H1 (cell line): ENCODE results near the gene CD276. TPM values are rescaled to one million over a fixed set of nuclear protein-coding genes. Genes with fewer than 3 reads are reported as not detected.

Experiments
- NRF1 ChIP-seq: IDR thresholded peaks from 2 replicates; pipeline ENCODE4 v1.6.1; 2011; ENCODE audit warnings: mild to moderate bottlenecking, low read depth, low read length, improper control_type of control experiment
- polyA plus RNA-seq, 7 experiments: library from polyadenylated mRNA; depleted of rRNA in 3 of 7; stranded (reverse) in 5 of 7; unstranded in 2 of 7; fragments of >200 nt in 5 of 7; fragments of 200-250 nt in 2 of 7; gene quantifications; 1 replicate in 5 of 7; 2 replicates in 1 of 7; 4 replicates in 1 of 7; pipeline versions ENCODE4 v1.2.1 to v1.2.3, GENCODE V29; 2011 to 2013; ENCODE audit warnings: missing spikeins in 2 of 7, mixed read lengths in 2 of 7
- total RNA-seq: library from RNA; stranded (reverse); fragmentation: NEBNext Ultra II Directional; extraction: Animal tissue kit (Norgen Biotek cat#: 25700); gene quantifications from 2 replicates; pipeline ENCODE4 v1.2.1, GENCODE V29; 2021
- TF ChIP-seq, protein P1 (sequence below): fragments of 300-600 bp; sonication (generic); IDR thresholded peaks from 2 replicates; pipeline ENCODE4 v1.7.1; 2012; ENCODE audit warnings: low read length, moderate library complexity, mild to moderate bottlenecking, inconsistent platforms; ENCODE audit not compliant: insufficient replicate concordance

CD276 gene
- total and polyA plus RNA-seq, 2 of the 8 experiments (the other 6 are each of a cell fraction or from before 2014, with no cell fraction given): 156 to 158 TPM

DNA sequence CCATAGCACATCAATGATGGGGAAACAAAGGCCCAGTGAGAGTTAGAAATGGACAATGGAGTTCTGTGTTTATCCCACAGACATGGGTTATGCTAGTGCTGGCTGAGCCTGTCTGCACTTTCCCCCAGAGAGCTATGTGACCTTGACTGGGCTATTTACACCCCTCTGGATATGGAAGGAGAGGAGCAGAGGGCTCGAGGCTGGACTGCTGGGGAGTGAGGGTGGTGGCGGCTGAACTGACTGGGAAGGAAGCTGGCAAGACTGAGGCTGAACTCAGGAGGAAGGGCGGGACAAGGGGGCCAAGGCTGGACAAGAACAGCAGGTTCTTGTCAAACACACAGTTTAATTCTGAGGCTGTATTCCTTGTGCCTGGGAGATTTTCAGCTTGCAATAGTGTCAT, 79.7 kb downstream of the CD276 start (continued):
- TF ChIP-seq, protein P1, sequence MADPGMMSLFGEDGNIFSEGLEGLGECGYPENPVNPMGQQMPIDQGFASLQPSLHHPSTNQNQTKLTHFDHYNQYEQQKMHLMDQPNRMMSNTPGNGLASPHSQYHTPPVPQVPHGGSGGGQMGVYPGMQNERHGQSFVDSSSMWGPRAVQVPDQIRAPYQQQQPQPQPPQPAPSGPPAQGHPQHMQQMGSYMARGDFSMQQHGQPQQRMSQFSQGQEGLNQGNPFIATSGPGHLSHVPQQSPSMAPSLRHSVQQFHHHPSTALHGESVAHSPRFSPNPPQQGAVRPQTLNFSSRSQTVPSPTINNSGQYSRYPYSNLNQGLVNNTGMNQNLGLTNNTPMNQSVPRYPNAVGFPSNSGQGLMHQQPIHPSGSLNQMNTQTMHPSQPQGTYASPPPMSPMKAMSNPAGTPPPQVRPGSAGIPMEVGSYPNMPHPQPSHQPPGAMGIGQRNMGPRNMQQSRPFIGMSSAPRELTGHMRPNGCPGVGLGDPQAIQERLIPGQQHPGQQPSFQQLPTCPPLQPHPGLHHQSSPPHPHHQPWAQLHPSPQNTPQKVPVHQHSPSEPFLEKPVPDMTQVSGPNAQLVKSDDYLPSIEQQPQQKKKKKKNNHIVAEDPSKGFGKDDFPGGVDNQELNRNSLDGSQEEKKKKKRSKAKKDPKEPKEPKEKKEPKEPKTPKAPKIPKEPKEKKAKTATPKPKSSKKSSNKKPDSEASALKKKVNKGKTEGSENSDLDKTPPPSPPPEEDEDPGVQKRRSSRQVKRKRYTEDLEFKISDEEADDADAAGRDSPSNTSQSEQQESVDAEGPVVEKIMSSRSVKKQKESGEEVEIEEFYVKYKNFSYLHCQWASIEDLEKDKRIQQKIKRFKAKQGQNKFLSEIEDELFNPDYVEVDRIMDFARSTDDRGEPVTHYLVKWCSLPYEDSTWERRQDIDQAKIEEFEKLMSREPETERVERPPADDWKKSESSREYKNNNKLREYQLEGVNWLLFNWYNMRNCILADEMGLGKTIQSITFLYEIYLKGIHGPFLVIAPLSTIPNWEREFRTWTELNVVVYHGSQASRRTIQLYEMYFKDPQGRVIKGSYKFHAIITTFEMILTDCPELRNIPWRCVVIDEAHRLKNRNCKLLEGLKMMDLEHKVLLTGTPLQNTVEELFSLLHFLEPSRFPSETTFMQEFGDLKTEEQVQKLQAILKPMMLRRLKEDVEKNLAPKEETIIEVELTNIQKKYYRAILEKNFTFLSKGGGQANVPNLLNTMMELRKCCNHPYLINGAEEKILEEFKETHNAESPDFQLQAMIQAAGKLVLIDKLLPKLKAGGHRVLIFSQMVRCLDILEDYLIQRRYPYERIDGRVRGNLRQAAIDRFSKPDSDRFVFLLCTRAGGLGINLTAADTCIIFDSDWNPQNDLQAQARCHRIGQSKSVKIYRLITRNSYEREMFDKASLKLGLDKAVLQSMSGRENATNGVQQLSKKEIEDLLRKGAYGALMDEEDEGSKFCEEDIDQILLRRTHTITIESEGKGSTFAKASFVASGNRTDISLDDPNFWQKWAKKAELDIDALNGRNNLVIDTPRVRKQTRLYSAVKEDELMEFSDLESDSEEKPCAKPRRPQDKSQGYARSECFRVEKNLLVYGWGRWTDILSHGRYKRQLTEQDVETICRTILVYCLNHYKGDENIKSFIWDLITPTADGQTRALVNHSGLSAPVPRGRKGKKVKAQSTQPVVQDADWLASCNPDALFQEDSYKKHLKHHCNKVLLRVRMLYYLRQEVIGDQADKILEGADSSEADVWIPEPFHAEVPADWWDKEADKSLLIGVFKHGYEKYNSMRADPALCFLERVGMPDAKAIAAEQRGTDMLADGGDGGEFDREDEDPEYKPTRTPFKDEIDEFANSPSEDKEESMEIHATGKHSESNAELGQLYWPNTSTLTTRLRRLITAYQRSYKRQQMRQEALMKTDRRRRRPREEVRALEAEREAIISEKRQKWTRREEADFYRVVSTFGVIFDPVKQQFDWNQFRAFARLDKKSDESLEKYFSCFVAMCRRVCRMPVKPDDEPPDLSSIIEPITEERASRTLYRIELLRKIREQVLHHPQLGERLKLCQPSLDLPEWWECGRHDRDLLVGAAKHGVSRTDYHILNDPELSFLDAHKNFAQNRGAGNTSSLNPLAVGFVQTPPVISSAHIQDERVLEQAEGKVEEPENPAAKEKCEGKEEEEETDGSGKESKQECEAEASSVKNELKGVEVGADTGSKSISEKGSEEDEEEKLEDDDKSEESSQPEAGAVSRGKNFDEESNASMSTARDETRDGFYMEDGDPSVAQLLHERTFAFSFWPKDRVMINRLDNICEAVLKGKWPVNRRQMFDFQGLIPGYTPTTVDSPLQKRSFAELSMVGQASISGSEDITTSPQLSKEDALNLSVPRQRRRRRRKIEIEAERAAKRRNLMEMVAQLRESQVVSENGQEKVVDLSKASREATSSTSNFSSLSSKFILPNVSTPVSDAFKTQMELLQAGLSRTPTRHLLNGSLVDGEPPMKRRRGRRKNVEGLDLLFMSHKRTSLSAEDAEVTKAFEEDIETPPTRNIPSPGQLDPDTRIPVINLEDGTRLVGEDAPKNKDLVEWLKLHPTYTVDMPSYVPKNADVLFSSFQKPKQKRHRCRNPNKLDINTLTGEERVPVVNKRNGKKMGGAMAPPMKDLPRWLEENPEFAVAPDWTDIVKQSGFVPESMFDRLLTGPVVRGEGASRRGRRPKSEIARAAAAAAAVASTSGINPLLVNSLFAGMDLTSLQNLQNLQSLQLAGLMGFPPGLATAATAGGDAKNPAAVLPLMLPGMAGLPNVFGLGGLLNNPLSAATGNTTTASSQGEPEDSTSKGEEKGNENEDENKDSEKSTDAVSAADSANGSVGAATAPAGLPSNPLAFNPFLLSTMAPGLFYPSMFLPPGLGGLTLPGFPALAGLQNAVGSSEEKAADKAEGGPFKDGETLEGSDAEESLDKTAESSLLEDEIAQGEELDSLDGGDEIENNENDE: no peak
- TF ChIP-seq NRF1: no peak
- TF ChIP-seq, all 59 proteins: peak for 0
